Large intestine (tissue), 3 donors: ENCODE data around the gene POMT2. TPM values are rescaled to one million over a fixed set of nuclear protein-coding genes. Genes with fewer than 3 reads are reported as not detected.

Source experiments
- DNase-seq, 2 donors: peaks; one replicate each; pipeline versions ENCODE4 v3.0.0 to v3.0.0-alpha.2; 2013
- H3K27ac ChIP-seq: one replicate; pipeline ENCODE4 v1.5.1; 2013; ENCODE audit warnings: low read length
- H3K27me3 ChIP-seq: 2 replicates; pipeline ENCODE4 v1.6.1; 2013; ENCODE audit warnings: low read length; ENCODE audit not compliant: control insufficient read depth, insufficient read depth
- H3K36me3 ChIP-seq: 2 replicates; pipeline ENCODE4 v1.6.1; 2013; ENCODE audit warnings: low read length; ENCODE audit not compliant: control insufficient read depth, insufficient read depth
- H3K4me1 ChIP-seq: one replicate; pipeline ENCODE4 v1.6.1; 2013; ENCODE audit warnings: low read length; ENCODE audit not compliant: control insufficient read depth, insufficient read depth
- H3K4me3 ChIP-seq: one replicate; pipeline ENCODE4 v1.5.1; 2013; ENCODE audit warnings: low read length
- H3K9me3 ChIP-seq: one replicate; pipeline ENCODE4 v1.6.1; 2013; ENCODE audit warnings: mild to moderate bottlenecking, low read depth, low read length, moderate library complexity; ENCODE audit not compliant: control insufficient read depth
- WGBS: methylation state at CpG from one replicate; pipeline ENCODE4 v1.1.5; 2013; ENCODE audit warnings: low lambda C conversion rate; ENCODE audit not compliant: insufficient coverage; 5-methylcytosine and 5-hydroxymethylcytosine counted together
- polyA plus RNA-seq: library from polyadenylated mRNA; unstranded; fragments of 120-200 nt; gene quantifications from one replicate; pipeline ENCODE4 v1.2.1, GENCODE V29; 2013

The POMT2 gene
- polyA plus RNA-seq, 1 donor: 17.2 TPM

DNA sequence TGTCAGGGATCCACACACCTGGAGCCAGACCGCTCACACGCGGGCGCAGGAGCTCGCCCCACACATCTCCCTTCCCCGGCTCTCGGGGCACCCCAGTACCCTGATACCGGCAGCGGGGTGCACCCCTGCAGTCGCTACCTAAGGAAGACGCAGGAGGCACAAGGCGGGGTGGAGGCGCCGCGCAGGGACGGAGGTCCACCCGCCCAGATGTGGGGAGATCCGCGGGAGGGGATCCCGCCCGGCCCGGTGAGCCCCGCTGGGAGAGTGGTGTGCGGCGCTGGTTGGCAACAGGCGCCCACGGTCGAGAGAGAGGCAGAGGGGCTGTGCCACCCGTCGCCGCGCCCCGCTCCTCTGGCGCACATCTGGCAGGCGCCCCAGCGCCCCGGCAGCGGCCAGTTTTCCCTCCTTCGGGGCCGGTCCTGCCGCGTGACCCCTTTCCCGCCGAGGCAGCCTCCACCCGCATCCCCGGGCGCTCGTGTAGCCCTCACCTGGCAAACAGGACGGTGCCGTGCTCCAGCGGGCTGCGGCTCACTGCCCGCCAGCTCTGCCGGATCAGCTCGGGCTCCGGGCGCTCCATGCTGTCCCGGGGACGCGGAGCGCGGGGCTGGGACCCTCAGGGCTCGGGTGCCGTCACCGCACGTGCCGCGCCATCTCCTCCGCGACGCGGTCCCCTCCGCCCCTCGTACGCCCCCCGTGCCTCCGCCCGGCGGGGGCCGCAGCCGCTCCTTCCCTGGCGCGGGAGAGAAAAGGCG lies 50.1 kb downstream of the POMT2 start:
- Histone ChIP-seq H3K4me3 (no peak overlapping the region), H3K27ac (no peak overlapping the region), H3K36me3 (no peaks in the 10 kb centered on the region), H3K27me3 (peaks cover 58% of the 10 kb centered on the region), H3K4me1 (no peaks in the 10 kb centered on the region), H3K9me3 (peaks cover 3% of the 10 kb centered on the region)
- no CpG with 5 or more reads among the region's 84 CpGs for WGBS
- no peak for DNase-seq

DNA sequence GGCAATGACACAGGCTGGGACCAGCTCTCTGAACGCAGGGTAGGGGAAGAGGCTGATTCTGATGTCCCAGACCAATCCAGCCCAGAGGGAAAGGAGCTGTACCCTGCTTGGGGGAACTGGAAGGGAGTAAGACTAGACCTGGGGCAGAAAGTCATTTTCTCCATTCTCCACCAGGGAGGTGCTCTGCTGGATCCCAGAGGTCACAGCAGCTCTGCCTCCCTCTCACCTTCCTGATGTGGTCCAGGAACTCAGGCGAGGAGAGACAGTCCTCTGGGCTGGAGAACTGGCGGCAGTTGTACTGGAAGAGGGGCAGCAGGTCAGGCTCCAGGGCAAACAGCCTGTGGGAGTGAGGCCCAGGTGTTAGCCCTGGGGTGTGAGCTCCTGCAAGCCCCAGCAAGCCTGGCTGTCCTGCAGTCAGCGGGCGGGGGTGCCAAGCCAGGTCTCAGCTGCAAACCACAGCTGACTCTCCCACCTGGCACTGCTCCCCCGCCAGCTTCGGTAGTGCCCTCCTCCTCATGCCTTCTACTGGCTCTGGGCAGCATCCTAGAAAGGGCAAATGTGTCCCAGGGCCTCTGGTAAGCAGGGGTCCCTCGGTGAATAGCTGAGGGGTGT lies 51.6 kb downstream of the POMT2 start:
- DNase-seq: no peak
- Histone ChIP-seq H3K9me3 (peaks cover 3% of the 10 kb centered on the region), H3K36me3 (no peaks in the 10 kb centered on the region), H3K27ac (no peak overlapping the region), H3K4me3 (no peak overlapping the region), H3K4me1 (no peaks in the 10 kb centered on the region), H3K27me3 (peaks cover 58% of the 10 kb centered on the region)
- no CpG with 5 or more reads among the region's 8 CpGs for WGBS

DNA sequence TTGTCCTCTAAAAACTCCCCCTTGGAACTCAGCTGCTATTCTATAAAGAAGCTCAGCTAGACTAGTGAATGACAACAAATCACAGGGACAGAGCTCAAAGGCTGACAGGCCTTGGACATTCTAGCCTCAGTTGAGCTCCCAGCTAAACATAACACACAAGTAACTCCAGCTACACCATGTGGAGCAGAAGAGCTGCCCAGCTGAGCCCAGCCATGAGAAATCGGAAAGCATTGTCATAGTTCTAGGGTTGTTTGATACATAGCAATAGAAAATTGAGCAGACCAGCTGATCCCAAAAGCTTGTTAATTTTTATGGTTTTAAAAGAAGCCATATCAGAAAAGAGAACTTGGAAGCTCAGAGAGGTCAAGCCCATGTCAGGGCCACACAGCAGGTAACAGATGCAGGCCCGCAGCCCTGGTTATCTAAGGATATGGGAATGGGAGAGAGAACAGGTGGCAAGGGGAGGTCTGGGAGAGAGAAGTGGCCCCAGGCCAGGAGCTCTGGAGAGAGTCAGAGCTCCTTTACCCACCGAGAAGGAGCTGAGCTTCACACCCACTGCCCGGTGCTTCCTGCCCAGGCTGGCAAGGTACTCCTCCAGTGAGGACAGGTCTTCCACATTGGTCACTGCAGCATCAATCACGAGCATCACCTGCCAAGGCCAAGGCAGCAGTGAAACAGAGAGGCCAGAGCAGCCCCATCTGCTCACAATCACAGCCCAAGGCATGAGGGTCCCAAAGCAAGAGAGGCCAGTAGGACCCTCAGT lies 52.6 kb downstream of the POMT2 start:
- DNase-seq: no peak
- H3K4me3 ChIP-seq: no peak overlapping the region
- H3K27ac ChIP-seq: no peak overlapping the region
- H3K4me1 ChIP-seq: no peaks in the 10 kb centered on the region
- no peaks in the 10 kb centered on the region for H3K36me3 ChIP-seq
- WGBS: no CpG with 5 or more reads among the region's 5 CpGs
- H3K9me3 ChIP-seq: peaks cover 3% of the 10 kb centered on the region
- H3K27me3 ChIP-seq: peaks cover 58% of the 10 kb centered on the region

DNA sequence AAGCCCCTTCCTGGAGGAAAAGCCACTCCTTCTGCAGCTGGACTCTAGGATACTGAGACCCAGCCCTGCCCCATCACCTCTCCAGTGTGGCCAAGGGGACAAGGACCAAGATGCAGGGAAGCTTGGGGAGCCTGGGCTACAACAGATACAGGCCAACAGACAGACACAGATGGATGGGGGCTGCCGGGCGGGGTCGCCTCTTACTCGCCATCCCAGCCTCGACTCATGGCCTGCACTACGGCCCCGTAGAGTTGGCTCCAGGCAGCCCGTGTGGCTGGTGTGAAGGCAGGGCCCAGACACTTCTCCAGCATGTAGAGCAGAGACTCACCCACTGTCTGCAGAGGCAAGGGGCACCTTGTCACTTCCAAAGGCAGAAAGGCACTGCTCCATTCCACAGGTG lies 54.3 kb downstream of the POMT2 start:
- H3K36me3 ChIP-seq: no peaks in the 10 kb centered on the region
- WGBS: no CpG with 5 or more reads among the region's 8 CpGs
- H3K4me3 ChIP-seq: no peak overlapping the region
- peaks cover 3% of the 10 kb centered on the region for H3K9me3 ChIP-seq
- no peaks in the 10 kb centered on the region for H3K4me1 ChIP-seq
- H3K27me3 ChIP-seq: peaks cover 45% of the 10 kb centered on the region
- H3K27ac ChIP-seq: no peak overlapping the region
- DNase-seq: no peak

DNA sequence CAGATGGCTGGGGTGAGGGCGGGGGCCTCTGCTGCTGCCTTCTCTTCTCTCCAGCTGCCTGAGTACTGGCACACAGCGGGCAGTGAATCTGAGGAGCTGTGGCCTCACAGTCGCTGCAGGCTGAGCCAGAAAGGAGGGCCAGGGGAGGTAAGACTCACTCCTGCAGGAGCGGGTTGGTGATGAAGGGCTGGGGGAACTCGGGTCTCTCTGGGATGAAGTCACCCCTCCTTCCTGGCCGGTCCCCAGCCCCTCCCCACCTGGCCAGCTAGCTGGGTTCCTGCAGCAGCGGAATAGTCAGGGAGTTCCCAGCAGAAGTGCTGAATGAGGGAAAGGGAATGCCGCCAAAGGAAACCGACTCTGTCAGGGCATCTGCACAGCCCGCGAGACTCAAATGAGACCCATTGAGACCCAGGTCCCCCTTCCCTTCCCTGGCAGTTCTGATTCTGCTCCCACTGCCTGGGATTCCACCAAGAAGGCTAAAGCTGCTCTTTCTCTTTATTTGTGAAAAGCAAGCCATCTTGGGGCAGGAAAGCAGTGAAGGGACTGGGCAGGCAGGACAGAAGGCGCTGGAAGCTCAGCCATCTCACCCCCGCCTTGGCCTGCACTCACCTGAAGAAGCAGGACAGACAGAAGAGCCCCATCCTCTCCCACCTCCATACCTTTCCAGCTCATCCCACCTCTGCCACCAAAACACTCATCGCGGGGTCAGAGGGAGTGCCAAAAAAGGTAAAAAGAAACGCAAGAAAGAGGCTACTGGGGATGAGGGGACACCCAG lies 54.9 kb downstream of the POMT2 start:
- no peak for DNase-seq
- H3K27ac ChIP-seq: no peak overlapping the region
- H3K4me1 ChIP-seq: no peaks in the 10 kb centered on the region
- H3K27me3 ChIP-seq: peaks cover 41% of the 10 kb centered on the region
- H3K36me3 ChIP-seq: no peaks in the 10 kb centered on the region
- WGBS: no CpG with 5 or more reads among the region's 16 CpGs
- H3K9me3 ChIP-seq: peaks cover 3% of the 10 kb centered on the region
- no peak overlapping the region for H3K4me3 ChIP-seq

DNA sequence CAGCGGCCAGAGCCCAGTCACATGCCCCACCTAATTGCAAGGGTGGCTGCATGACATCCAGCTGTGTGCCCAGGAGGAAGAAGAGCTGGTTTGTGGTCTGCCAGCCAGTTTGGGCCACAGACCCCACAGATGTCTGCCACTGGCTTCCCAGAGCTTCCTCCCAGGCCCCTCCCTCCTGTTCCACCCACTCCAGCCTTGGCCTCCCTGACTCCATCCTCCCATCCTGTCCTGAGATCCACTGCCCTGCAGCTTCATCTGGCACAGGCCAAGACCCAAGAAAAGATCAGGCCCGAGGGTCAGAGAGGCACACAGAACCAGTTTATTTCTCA lies 55.5 kb downstream of the POMT2 start:
- no peak for DNase-seq
- Histone ChIP-seq H3K4me3 (no peak overlapping the region), H3K4me1 (no peaks in the 10 kb centered on the region), H3K27me3 (peaks cover 35% of the 10 kb centered on the region), H3K36me3 (no peaks in the 10 kb centered on the region), H3K27ac (no peak overlapping the region), H3K9me3 (peaks cover 3% of the 10 kb centered on the region)
- WGBS: no CpG with 5 or more reads among the region's 2 CpGs

DNA sequence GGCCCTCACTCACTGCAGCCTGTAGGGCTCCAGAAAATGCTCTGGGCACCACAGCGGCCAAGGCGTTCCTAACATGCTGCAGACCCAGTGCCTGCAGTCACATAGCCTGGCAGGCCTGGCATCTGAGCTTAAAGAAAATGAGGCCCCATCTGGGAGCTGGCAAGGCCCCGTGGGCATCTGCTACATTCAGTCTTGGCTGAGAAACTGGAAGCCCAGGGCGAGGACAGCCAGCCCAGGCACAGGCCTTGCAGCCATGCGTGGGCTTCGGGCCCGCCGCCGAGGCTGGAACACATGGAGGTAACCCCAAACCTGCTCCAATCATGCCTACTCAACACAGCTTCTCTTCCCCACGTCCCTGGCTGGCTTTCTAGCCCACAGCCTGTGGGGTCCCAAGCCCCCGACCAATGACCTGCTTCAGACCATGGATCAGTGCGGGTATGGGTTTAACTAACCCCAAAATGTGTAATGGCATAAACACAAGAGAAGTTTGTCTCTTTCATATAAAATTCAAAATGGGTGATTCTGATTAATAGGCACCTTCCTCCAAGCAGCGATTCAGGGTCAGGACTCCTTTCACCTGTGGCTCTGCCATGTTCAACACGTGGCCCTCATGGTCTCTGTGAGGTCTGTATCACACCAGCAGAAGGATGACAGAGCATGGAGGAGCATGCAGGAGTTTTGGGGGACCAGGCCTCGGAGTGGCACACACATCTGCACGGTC lies 56.1 kb downstream of the POMT2 start:
- Histone ChIP-seq H3K4me3 (no peak overlapping the region), H3K27ac (no peak overlapping the region), H3K9me3 (peaks cover 1% of the 10 kb centered on the region), H3K36me3 (no peaks in the 10 kb centered on the region), H3K4me1 (no peaks in the 10 kb centered on the region), H3K27me3 (peaks cover 30% of the 10 kb centered on the region)
- no peak for DNase-seq
- WGBS: 89% methylated on average over 2 of the region's 16 CpGs

DNA sequence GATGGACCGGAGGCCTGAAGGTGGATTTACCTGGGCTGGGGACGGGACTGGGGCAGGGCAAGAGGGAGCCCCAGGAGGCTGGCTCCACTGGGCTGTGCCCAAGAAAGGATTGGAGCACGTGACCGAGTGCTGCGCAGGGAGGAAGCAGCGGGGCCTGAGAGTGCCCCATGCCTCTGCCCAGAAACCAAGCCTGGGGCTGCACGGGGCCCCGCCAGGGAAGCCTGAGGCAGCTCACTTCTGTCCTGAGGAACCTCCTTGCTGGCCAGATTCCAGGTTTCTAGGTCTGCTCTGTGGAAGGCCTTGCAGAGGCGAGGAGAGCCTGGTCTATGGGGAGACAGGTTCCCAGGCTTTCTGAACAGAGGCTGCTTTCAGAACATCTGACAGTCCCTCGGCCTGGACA lies 60.1 kb downstream of the POMT2 start:
- no peak overlapping the region for H3K4me3 ChIP-seq
- H3K9me3 ChIP-seq: no peaks in the 10 kb centered on the region
- H3K36me3 ChIP-seq: no peaks in the 10 kb centered on the region
- WGBS: no CpG with 5 or more reads among the region's 10 CpGs
- DNase-seq: no peak
- no peaks in the 10 kb centered on the region for H3K4me1 ChIP-seq
- no peak overlapping the region for H3K27ac ChIP-seq
- no peaks in the 10 kb centered on the region for H3K27me3 ChIP-seq

DNA sequence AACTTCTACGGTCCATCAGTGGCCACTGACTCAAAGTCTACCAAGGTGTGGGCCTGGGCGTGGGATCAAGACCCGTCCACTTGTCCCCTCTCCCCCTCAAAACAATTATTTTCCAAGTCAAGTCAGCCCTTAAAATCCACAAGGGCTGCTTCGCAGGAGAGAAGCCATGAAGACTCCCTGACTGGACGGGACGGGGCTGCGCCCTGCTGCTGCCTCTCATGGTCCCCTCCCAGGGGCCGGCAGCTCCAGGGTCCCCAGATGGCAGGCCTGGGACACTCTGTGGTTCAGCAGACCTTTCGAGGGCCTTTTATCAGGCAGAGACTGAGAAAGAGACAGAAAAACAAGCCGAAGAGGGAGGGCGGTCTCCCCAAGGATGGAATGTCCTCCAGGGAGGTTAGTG lies 60.5 kb downstream of the POMT2 start:
- no peaks in the 10 kb centered on the region for H3K4me1 ChIP-seq
- no peak for DNase-seq
- no peaks in the 10 kb centered on the region for H3K9me3 ChIP-seq
- H3K4me3 ChIP-seq: no peak overlapping the region
- no CpG with 5 or more reads among the region's 11 CpGs for WGBS
- H3K27me3 ChIP-seq: no peaks in the 10 kb centered on the region
- no peaks in the 10 kb centered on the region for H3K36me3 ChIP-seq
- no peak overlapping the region for H3K27ac ChIP-seq
